ENCODE measurements around the gene MACROH2A2.

DNA sequence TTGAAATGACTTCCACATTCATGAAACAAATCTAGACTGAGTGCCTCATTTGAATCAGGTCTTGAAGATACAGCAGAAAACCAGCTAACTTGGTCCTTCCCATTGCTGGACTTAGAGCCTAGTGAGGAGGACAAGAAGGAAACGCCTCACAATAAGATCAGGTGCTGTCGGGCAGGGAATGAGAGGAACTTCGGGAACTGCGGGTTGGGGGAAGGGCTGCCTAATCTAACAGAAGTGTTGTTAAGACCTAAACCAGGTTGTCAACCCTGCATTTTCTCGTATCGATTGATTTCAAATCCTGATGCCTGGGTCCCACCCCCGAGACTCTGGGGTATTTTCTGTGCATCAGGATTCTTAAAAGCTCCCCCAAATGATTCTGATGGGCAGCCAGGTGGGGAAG is 26.3 kb downstream of the MACROH2A2 start:
- no peak for TF ChIP-seq CTCF (IDR thresholded peaks at IDR 0.05)
- TF ChIP-seq POLR2A (IDR thresholded peaks at IDR 0.05): no peak
